Fibroblast of pulmonary artery (primary cell): ENCODE measurements around the gene ZNF235.

Experiments used
- DNase-seq: peaks from one replicate; pipeline ENCODE4 v3.0.0-alpha.2; 2010; ENCODE audit warnings: low read depth
- H3K4me3 ChIP-seq: replicated peaks from 2 replicates; pipeline ENCODE4 v1.5.1; 2011; ENCODE audit warnings: low read depth, mild to moderate bottlenecking, control low read depth, low read length, moderate library complexity
- TF ChIP-seq, protein P1 (sequence below): IDR thresholded peaks from 2 replicates; pipeline ENCODE4 v1.5.1; 2011; ENCODE audit warnings: mild to moderate bottlenecking, control low read depth, low read length, inconsistent platforms; ENCODE audit errors: missing control alignments

Gene ZNF235

DNA sequence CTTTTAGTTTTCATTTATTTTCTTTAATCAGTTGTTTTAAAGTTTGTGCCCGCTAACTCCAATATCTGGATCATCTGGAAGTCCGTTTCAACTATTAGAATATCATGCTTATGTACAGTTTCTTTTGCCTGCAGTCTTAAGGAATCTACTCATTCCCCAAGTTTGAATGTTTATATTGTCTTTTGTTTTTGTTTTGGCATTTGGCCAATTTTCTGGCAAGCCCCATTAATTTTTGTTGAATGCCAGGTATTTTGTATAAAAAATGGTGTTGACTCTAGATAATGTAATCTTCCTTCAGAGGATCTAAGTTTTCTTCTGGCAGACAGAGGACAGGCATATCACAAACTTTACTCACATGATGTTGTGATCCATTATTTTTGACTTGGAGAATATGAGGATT is 11.1 kb upstream of the ZNF235 start:
- TF ChIP-seq, protein P1, sequence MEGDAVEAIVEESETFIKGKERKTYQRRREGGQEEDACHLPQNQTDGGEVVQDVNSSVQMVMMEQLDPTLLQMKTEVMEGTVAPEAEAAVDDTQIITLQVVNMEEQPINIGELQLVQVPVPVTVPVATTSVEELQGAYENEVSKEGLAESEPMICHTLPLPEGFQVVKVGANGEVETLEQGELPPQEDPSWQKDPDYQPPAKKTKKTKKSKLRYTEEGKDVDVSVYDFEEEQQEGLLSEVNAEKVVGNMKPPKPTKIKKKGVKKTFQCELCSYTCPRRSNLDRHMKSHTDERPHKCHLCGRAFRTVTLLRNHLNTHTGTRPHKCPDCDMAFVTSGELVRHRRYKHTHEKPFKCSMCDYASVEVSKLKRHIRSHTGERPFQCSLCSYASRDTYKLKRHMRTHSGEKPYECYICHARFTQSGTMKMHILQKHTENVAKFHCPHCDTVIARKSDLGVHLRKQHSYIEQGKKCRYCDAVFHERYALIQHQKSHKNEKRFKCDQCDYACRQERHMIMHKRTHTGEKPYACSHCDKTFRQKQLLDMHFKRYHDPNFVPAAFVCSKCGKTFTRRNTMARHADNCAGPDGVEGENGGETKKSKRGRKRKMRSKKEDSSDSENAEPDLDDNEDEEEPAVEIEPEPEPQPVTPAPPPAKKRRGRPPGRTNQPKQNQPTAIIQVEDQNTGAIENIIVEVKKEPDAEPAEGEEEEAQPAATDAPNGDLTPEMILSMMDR, result no peak
- DNase-seq, result peak; percentile 12
- no peak overlapping the region for H3K4me3 ChIP-seq

DNA sequence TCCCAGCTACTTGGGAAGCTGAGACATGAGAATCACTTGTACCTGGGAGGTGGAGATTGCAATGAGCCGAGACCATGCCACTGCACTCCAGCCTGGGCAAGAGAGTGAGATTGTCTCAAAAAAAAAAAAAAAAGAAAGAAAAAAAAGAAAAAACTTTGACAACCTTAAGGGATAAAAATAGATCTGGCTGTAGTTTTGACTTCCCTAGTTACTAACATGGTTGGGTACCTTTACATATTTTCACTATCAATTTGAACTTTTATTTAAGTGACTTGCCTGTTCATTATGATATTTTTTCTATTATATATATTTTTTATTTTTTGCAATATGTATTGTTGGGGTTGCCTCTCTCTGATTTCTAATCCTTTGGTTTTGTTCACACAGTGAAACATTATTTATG is 8.4 kb upstream of the ZNF235 start:
- no peak overlapping the region for H3K4me3 ChIP-seq
- TF ChIP-seq, protein P1, result no peak
- no peak for DNase-seq

DNA sequence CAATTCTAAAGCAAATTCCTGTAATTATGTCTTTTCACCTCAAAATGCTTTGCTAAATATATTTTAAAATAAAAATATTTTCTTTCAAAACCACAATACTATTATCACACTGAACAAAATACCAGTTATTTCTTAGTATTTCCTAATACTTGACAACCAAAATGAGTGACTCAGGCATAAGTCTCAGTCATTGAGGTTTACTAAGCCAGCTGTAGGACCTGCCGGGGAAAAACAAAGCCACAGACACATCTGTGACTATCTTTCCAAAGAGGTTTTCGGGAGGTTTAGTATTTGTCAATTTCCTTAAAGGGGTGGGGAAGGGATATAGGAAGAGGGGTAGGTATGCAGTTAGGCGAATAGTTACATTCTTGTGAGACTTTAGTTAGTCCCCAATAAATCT is 3.2 kb upstream of the ZNF235 start:
- TF ChIP-seq, protein P1, result no peak
- DNase-seq, result peak; percentile 18

DNA sequence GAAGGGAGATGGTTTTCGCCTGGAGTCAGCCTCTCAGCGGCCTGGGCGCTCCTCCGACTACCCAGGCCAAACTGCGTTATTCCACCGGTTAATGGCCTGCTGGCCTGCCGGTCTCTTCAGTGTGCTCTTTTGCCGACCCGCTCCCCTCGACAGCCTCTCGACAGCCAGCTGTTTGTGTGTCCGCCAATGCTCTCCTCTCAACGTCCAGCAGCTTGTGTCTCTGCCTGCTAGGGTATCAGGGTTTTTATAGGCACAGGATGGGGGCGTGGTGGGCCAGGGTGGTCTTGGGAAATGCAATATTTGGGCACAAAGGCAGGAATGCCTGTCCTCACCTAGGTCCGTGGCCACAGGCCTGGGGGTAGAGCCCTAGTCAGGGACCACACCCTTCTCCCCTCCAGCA is 1.5 kb upstream of the ZNF235 start:
- TF ChIP-seq, protein P1, result no peak
- no peak for DNase-seq
- H3K4me3 ChIP-seq, result no peak overlapping the region

More for the DNA sequence above, 3.2 kb upstream of the ZNF235 start:
- H3K4me3 ChIP-seq, result no peak overlapping the region

DNA sequence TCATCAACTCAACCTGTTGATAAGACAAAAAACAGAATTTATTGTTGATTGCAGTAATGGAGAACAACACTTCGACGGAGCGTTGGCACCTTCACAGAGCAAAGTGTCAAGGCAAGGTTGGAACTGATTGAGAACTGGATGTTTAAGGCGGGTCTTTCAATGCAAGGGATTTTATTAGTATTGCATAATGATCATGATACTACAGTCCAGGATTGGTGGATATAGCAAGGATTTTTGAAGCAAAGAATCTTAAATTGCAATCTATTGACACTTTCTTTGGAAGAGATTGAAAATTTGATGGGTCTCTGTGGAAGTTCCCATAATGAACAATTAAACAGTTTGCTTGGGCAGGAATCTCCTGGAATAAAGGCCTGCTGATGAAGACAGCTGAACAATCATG is 632 bp upstream of the ZNF235 start:
- peak overlapping the region; percentile 37 for H3K4me3 ChIP-seq
- DNase-seq, result no peak
- TF ChIP-seq, protein P1, result no peak

DNA sequence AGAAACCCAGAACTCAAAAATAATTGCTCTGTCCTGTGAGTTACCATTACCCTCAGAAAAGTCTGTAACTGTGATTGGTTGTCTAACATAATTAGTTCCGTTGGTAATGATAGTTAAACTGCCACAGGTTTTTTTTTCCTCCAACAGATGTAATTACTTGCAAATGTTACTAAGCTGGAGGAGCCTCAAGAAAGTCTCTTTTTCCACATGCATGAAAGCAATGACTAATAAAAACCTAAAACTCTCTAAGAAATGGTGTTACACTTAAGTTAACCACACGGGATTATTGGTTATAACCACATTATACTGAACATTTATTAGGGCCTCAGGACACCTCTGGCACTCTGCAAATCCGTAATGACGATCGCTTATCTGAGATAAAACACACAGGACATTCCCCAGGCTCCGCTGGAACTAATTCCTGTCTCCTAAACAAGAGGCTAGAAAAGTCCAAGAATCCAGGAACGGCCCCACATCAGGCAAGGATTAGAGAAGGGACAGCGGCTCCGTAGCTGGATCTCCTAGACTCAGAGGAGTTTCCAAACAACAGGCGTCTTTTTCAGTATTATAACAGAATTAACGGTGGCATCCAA is 753 bp downstream of the ZNF235 start:
- H3K4me3 ChIP-seq, result peak overlapping the region; percentile 78
- no peak for DNase-seq
- TF ChIP-seq, protein P1, result no peak

DNA sequence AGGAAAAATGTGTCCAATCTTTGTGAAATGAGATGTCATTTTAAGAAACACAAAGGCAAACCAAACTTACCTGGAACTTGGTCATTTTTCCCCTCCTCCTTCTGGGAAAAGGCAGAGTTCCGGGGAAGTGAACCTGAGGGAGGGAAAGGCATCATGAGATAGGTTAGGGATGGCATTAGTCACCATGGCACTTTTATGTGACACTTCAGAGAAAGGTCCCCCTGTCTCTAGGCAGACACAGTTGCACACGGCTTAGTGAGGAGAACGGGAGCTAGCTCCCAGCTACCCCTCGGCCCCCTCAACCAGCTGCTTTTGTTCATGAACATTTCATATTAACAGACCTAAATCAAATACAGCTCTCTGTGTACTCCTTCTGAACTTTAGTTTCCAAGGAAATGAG is 1.5 kb downstream of the ZNF235 start:
- no peak for DNase-seq
- H3K4me3 ChIP-seq, result peak overlapping the region; percentile 78
- TF ChIP-seq, protein P1, result no peak
